Left renal pelvis (tissue), 4 donors: ENCODE measurements around the gene MRTFA. TPM values are rescaled to one million over a fixed set of nuclear protein-coding genes. Genes with fewer than 3 reads are reported as not detected.
"Not testable (repeated sequence)": the region's sequence is repeated elsewhere in the genome, so short reads cannot be mapped to it uniquely, and the experiment has no call there.

Experiments
- DNase-seq, 4 donors: peaks; one replicate each; pipeline ENCODE4 v3.0.0-alpha.2; 2013; ENCODE audit warnings: low read depth in 4 of 4, low spot score in 3 of 4
- polyA plus RNA-seq, 4 donors: library from polyadenylated mRNA; unstranded; fragments of 120-200 nt; gene quantifications; one replicate each; pipeline ENCODE4 v1.2.1, GENCODE V29; 2013; ENCODE audit not compliant: insufficient read length in 4 of 4

Gene MRTFA
- polyA plus RNA-seq, 4 donors, result 20.2 to 31.3 (median 22.6) TPM

- no peak for DNase-seq
Measured at GRCh38 chr22:40660730-40661129, 24.2 kb upstream of the MRTFA start.

GRCh38 chr22:40659166-40659565, 22.6 kb upstream of the MRTFA start:
- no peak for DNase-seq

- DNase-seq, result not testable (repeated sequence)
Measured at GRCh38 chr22:40656651-40657050, 20.1 kb upstream of the MRTFA start.

GRCh38 chr22:40655941-40656340, 19.4 kb upstream of the MRTFA start:
- DNase-seq, result not testable (repeated sequence)

GRCh38 chr22:40654522-40655167, 18.1 kb upstream of the MRTFA start:
- DNase-seq, result no peak

GRCh38 chr22:40653361-40653760, 16.8 kb upstream of the MRTFA start:
- no peak for DNase-seq

GRCh38 chr22:40651563-40652501, 15.3 kb upstream of the MRTFA start:
- DNase-seq, result peak in 2 of 4 donors; percentile 65 to 74

GRCh38 chr22:40651057-40651456, 14.5 kb upstream of the MRTFA start:
- DNase-seq, result no peak

GRCh38 chr22:40648386-40648785, 11.9 kb upstream of the MRTFA start:
- DNase-seq, result no peak

- no peak for DNase-seq
Measured at GRCh38 chr22:40645579-40646197, 9.2 kb upstream of the MRTFA start.

GRCh38 chr22:40642316-40642715, 5.8 kb upstream of the MRTFA start:
- no peak for DNase-seq

- DNase-seq, result no peak
Measured at GRCh38 chr22:40641269-40641668, 4.8 kb upstream of the MRTFA start.

- no peak for DNase-seq
Measured at GRCh38 chr22:40638261-40638660, 1.7 kb upstream of the MRTFA start.

GRCh38 chr22:40637183-40638150, 948 bp upstream of the MRTFA start:
- no peak for DNase-seq

GRCh38 chr22:40635940-40636379, 559 bp downstream of the MRTFA start:
- DNase-seq, result no peak

GRCh38 chr22:40635043-40635939, 1.2 kb downstream of the MRTFA start:
- DNase-seq, result no peak

GRCh38 chr22:40634119-40634903, 2.2 kb downstream of the MRTFA start:
- no peak for DNase-seq

- DNase-seq, result no peak
Measured at GRCh38 chr22:40633036-40633435, 3.5 kb downstream of the MRTFA start.
